GM23338 (cell line): Measurements from ENCODE around the gene GPR141. TPM values are rescaled to one million over a fixed set of nuclear protein-coding genes. Genes with fewer than 3 reads are reported as not detected.

Experiments used
- ATAC-seq: fragments of 200-7000 bp; cut with Tn5 transposase; 3 replicates; pipeline ENCODE4 v1.9.1; 2020
- DNase-seq: peaks from one replicate; pipeline ENCODE4 v3.0.0-alpha.2; 2015; ENCODE audit warnings: low spot score
- H2AFZ ChIP-seq: fragments of 200-600 bp; sonication (generic); 2 replicates; pipeline ENCODE4 v1.8.0; 2016; ENCODE audit warnings: antibody characterized with exemption, mild to moderate bottlenecking, moderate library complexity
- H3F3A ChIP-seq: fragments of 200-600 bp; sonication (generic); replicated peaks from 2 replicates; pipeline ENCODE4 v1.8.0; 2017; ENCODE audit warnings: antibody characterized with exemption, mixed run types, low read depth
- H3K27ac ChIP-seq: fragments of 200-600 bp; sonication (generic); 2 replicates; pipeline ENCODE4 v1.6.1; 2016; ENCODE audit warnings: low read depth
- H3K27me3 ChIP-seq: fragments of 200-600 bp; sonication (generic); 2 replicates; pipeline ENCODE4 v1.8.0; 2016; ENCODE audit warnings: mild to moderate bottlenecking, mixed run types, moderate library complexity; ENCODE audit not compliant: insufficient read depth
- H3K36me3 ChIP-seq: fragments of 200-600 bp; sonication (generic); 2 replicates; pipeline ENCODE4 v1.8.0; 2016; ENCODE audit warnings: mild to moderate bottlenecking; ENCODE audit not compliant: insufficient read depth
- H3K4me1 ChIP-seq: fragments of 200-600 bp; sonication (generic); 2 replicates; pipeline ENCODE4 v1.8.0; 2016; ENCODE audit warnings: mild to moderate bottlenecking, moderate library complexity; ENCODE audit not compliant: insufficient read depth
- H3K4me2 ChIP-seq: fragments of 200-600 bp; sonication (generic); 2 replicates; pipeline ENCODE4 v1.7.1; 2017; ENCODE audit warnings: mixed run types
- H3K4me3 ChIP-seq: fragments of 200-600 bp; sonication (generic); 2 replicates; pipeline ENCODE4 v1.6.1; 2016; ENCODE audit warnings: mixed run types
- H3K79me2 ChIP-seq: fragments of 200-600 bp; sonication (generic); replicated peaks from 2 replicates; pipeline ENCODE4 v1.8.0; 2017; ENCODE audit warnings: mild to moderate bottlenecking; ENCODE audit not compliant: insufficient read depth
- H3K9me2 ChIP-seq: fragments of 200-600 bp; sonication (generic); 2 replicates; pipeline ENCODE4 v1.8.0; 2017; ENCODE audit not compliant: insufficient read depth
- H4K20me1 ChIP-seq: fragments of 200-600 bp; sonication (generic); replicated peaks from 2 replicates; pipeline ENCODE4 v1.8.0; 2017; ENCODE audit warnings: mild to moderate bottlenecking; ENCODE audit not compliant: insufficient read depth
- H3K27ac Mint-ChIP-seq: 2 replicates; pipeline ENCODE4 v1.8.0; 2020; ENCODE audit warnings: inconsistent platforms, mild to moderate bottlenecking, moderate library complexity, mixed read lengths
- H3K27me3 Mint-ChIP-seq: 3 replicates; pipeline ENCODE4 v1.8.0; 2022; ENCODE audit warnings: low read depth, mild to moderate bottlenecking, moderate library complexity, mixed read lengths, inconsistent platforms; ENCODE audit not compliant: insufficient read depth, poor library complexity
- H3K36me3 Mint-ChIP-seq: 3 replicates; pipeline ENCODE4 v1.8.0; 2021; ENCODE audit warnings: low read depth, mild to moderate bottlenecking, inconsistent platforms, moderate library complexity, mixed read lengths
- H3K4me1 Mint-ChIP-seq: 3 replicates; pipeline ENCODE4 v1.8.0; 2020; ENCODE audit warnings: mild to moderate bottlenecking, inconsistent platforms, mixed read lengths
- H3K4me3 Mint-ChIP-seq: 3 replicates; pipeline ENCODE4 v1.8.0; 2021; ENCODE audit warnings: moderate library complexity, mild to moderate bottlenecking, inconsistent platforms, mixed read lengths
- H3K9me3 Mint-ChIP-seq: 3 replicates; pipeline ENCODE4 v1.8.0; 2020; ENCODE audit warnings: moderate library complexity, mild to moderate bottlenecking, inconsistent platforms, mixed read lengths
- CREB1 ChIP-seq: fragments of 250-450 bp; sonication (Bioruptor Pico); IDR thresholded peaks from 2 replicates; pipeline ENCODE4 v1.5.0; 2020; ENCODE audit warnings: low read depth, mild to moderate bottlenecking, moderate library complexity
- EZH2 ChIP-seq: fragments of 200-600 bp; sonication (generic); IDR thresholded peaks from one replicate; pipeline ENCODE4 v1.8.0; 2017; ENCODE audit warnings: antibody characterized with exemption, mild to moderate bottlenecking, low read depth; ENCODE audit not compliant: unreplicated experiment
- EZH2phosphoT487 ChIP-seq: fragments of 200-600 bp; sonication (generic); IDR thresholded peaks from one replicate; pipeline ENCODE4 v1.8.1; 2018; ENCODE audit warnings: antibody characterized with exemption; ENCODE audit not compliant: unreplicated experiment
- JUNB ChIP-seq: IDR thresholded peaks from one replicate; pipeline ENCODE4 v1.6.1; 2016; ENCODE audit warnings: antibody characterized with exemption; ENCODE audit not compliant: unreplicated experiment
- NANOG ChIP-seq: IDR thresholded peaks from 2 replicates; pipeline ENCODE4 v1.6.1; 2016; ENCODE audit warnings: antibody characterized with exemption, borderline replicate concordance
- REST ChIP-seq: IDR thresholded peaks from one replicate; pipeline ENCODE4 v1.6.1; 2018; ENCODE audit warnings: antibody characterized with exemption; ENCODE audit not compliant: unreplicated experiment
- STAT1 ChIP-seq: IDR thresholded peaks from one replicate; pipeline ENCODE4 v1.6.1; 2016; ENCODE audit warnings: antibody characterized with exemption; ENCODE audit not compliant: unreplicated experiment
- ZNF114 ChIP-seq: fragments of 250-450 bp; sonication (Bioruptor Pico); IDR thresholded peaks from 2 replicates; pipeline ENCODE4 v1.5.0; 2020; ENCODE audit warnings: mild to moderate bottlenecking, moderate library complexity
- ZNF331 ChIP-seq: fragments of 250-450 bp; sonication (Bioruptor Pico); IDR thresholded peaks from 2 replicates; pipeline ENCODE4 v1.5.0; 2020; ENCODE audit warnings: low read depth, mild to moderate bottlenecking, moderate library complexity
- long read RNA-seq: library from polyadenylated mRNA; unstranded; transcript quantifications from one replicate; pipeline ENCODE4 v2.0.0, GENCODE V29; 2020; ENCODE audit not compliant: unreplicated experiment
- polyA plus RNA-seq: library from polyadenylated mRNA; unstranded; fragments of >200 nt; fragmentation: Nextera tagmentation; extraction: Ambion mirVana; gene quantifications from 2 replicates; pipeline ENCODE4 v1.2.1, GENCODE V29; 2016
- total RNA-seq: library from RNA; depleted of rRNA; stranded (reverse); fragments of >200 nt; shearing (Covaris generic); gene quantifications from 2 replicates; pipeline ENCODE4 v1.2.3, GENCODE V29; 2014; rRNA removed
- TF ChIP-seq, protein P1 (sequence below): IDR thresholded peaks from 2 replicates; pipeline ENCODE4 v1.6.1; 2016; ENCODE audit warnings: antibody characterized with exemption

GPR141 gene
- total RNA-seq (0.80 TPM in 1 of 2 replicates, not detected in the other), polyA plus RNA-seq (not detected in 2 replicates)
- long read RNA-seq, partial matches to known transcripts, result 1 of 1 reads
- long read RNA-seq, other reads (novel, unspliced or antisense), result 0 of 1 reads

- Mint-ChIP-seq H3K4me1 (peaks cover 30% of the 10 kb centered on the region), H3K9me3 (no peaks in the 10 kb centered on the region), H3K4me3 (0 out of 3 replicates have a peak within 1 kb of the TSS, but pooled peaks have one; percentile 12), H3K27ac (peak within 1 kb of the TSS; percentile 88), H3K36me3 (no peaks in the 10 kb centered on the region), H3K27me3 (peaks cover 2% of the 10 kb centered on the region)
- Histone ChIP-seq H2AFZ (no peak within 1 kb of the TSS), H3K79me2 (no peaks in the 10 kb centered on the region), H3K4me1 (peaks cover 19% of the 10 kb centered on the region), H3K36me3 (no peaks in the 10 kb centered on the region), H4K20me1 (no peaks in the 10 kb centered on the region), H3K4me2 (0 out of 2 replicates have a peak within 1 kb of the TSS, but pooled peaks have one; percentile 1), H3K4me3 (no peak within 1 kb of the TSS), H3K27me3 (no peaks in the 10 kb centered on the region), H3F3A (no peaks in the 10 kb centered on the region), H3K27ac (no peak within 1 kb of the TSS), H3K9me2 (no peaks in the 10 kb centered on the region)
- no peak for DNase-seq
- peak; percentile 38; the same call in 1 of the 3 replicates for ATAC-seq
- TF ChIP-seq CREB1 (no peak), STAT1 (no peak), ZNF114 (CRISPR knock-in tag) (no peak), NANOG (peak; percentile 44)
Measured at GRCh38 chr7:37683246-37684120, at the start of gene GPR141. Gene GPR141, plus strand, starts transcription at chr7:37683766. Its CDS starts 56,628 bp downstream, at chr7:37740394.

- ATAC-seq, result no peak
- no peak overlapping the region for H3K4me3 Mint-ChIP-seq
- TF ChIP-seq, protein P1, sequence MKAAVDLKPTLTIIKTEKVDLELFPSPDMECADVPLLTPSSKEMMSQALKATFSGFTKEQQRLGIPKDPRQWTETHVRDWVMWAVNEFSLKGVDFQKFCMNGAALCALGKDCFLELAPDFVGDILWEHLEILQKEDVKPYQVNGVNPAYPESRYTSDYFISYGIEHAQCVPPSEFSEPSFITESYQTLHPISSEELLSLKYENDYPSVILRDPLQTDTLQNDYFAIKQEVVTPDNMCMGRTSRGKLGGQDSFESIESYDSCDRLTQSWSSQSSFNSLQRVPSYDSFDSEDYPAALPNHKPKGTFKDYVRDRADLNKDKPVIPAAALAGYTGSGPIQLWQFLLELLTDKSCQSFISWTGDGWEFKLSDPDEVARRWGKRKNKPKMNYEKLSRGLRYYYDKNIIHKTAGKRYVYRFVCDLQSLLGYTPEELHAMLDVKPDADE, result no peak
- TF ChIP-seq REST, result no peak
- TF ChIP-seq ZNF331 (CRISPR knock-in tag), result no peak
- no peak for TF ChIP-seq EZH2phosphoT487
- TF ChIP-seq EZH2, result no peak
- no peak for TF ChIP-seq STAT1
- TF ChIP-seq ZNF114 (CRISPR knock-in tag), result no peak
- TF ChIP-seq JUNB, result no peak
- TF ChIP-seq NANOG, result no peak
Measured at GRCh38 chr7:37635346-37635745, 48.2 kb upstream of the GPR141 start.

More at GRCh38 chr7:37635346-37635745, 48.2 kb upstream of the GPR141 start:
- Mint-ChIP-seq H3K4me1 (no peaks in the 10 kb centered on the region), H3K9me3 (peaks cover 17% of the 10 kb centered on the region), H3K27ac (no peak overlapping the region), H3K36me3 (peaks cover 8% of the 10 kb centered on the region; the same call in 2 of the 3 replicates), H3K27me3 (no peaks in the 10 kb centered on the region)
- no peak overlapping the region for H3K27ac ChIP-seq
- H3K4me3 ChIP-seq, result no peak overlapping the region
- H3K4me1 ChIP-seq, result no peaks in the 10 kb centered on the region
- no peaks in the 10 kb centered on the region for H3K79me2 ChIP-seq
- DNase-seq, result no peak
- no peaks in the 10 kb centered on the region for H3K36me3 ChIP-seq
- H3K4me2 ChIP-seq, result no peak overlapping the region
- no peaks in the 10 kb centered on the region; the same call in 1 of the 2 replicates for H3K9me2 ChIP-seq
- no peaks in the 10 kb centered on the region for H3K27me3 ChIP-seq
- H2AFZ ChIP-seq, result no peak overlapping the region
- no peaks in the 10 kb centered on the region for H3F3A ChIP-seq
- no peaks in the 10 kb centered on the region for H4K20me1 ChIP-seq
